ENCODE measurements around the gene KIAA0232.

DNA sequence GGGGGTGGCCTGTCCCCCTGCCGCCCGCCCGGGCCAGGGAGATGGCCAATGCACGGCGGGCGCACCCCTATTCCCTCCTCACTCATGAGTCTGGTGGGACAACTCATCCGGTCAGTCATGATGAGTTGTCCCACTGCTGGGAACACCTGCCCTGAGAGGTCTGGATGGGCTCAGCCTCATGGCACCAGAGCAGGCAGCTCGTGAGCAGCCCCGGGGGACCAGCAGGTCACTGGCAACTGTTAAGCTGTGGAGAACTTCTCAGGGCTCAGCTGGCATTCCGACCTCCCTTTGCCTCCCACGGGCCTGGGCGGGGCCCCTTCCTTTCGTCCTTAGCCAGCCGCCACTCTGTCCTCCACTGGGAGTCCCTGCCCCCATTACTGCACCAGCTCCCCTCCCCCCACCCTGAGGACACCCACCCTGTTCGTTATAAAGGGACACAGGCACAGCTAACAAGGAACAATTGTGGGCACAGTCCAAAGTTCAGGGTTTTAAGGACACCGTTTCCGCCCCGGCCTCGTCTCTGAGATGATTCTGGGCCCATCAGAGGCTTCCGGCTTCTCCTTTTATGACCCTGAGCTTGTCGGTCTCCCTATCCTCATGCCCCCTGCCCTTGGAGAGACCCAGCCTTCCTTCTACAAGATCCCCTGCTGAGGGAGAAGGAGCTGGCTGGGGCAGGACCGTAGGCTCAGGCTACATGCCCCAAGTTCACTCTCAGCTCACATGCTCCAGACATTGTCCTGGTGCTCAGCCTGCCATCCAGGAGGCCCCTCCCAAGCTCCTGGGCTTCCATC lies 14.6 kb upstream of the KIAA0232 start:
- TF ChIP-seq, protein P1, sequence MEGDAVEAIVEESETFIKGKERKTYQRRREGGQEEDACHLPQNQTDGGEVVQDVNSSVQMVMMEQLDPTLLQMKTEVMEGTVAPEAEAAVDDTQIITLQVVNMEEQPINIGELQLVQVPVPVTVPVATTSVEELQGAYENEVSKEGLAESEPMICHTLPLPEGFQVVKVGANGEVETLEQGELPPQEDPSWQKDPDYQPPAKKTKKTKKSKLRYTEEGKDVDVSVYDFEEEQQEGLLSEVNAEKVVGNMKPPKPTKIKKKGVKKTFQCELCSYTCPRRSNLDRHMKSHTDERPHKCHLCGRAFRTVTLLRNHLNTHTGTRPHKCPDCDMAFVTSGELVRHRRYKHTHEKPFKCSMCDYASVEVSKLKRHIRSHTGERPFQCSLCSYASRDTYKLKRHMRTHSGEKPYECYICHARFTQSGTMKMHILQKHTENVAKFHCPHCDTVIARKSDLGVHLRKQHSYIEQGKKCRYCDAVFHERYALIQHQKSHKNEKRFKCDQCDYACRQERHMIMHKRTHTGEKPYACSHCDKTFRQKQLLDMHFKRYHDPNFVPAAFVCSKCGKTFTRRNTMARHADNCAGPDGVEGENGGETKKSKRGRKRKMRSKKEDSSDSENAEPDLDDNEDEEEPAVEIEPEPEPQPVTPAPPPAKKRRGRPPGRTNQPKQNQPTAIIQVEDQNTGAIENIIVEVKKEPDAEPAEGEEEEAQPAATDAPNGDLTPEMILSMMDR (IDR thresholded peaks at IDR 0.05): no peak
- TF ChIP-seq POLR2A (IDR thresholded peaks at IDR 0.05) (no peak), EP300 (IDR thresholded peaks at IDR 0.05) (no peak)
